ENCODE results near the gene GPR34.

Gene GPR34

DNA sequence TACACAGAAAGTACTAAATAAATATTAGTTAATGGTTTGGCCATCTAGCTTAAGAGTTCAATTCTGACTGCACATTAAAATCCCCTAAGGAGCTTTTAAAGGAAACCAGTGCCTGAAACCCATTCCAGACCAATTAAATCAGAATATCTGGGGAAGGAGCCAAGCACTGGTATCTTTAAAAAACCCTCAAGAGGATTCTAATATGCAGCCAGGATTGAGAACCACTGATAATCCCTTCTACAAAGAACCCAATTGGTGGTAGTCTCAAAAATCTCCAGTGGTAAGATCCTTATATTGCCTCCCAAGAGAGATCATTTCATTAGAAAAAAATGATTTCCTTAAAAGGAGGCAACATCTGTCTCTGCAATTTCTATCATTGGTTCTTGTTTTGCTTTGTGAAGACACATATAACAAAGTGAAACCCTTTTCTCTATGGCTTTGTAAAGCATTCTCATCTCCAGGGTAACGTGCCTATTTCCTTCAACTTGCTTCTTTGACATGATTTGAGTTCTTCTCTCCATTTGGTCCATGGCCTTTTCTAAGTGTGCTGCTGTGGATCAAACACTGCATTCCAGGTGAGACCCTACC lies 3.5 kb downstream of the GPR34 start:
- TF ChIP-seq EGR1 (IDR thresholded peaks at IDR 0.05): no peak
- no peak for TF ChIP-seq TAF1 (IDR thresholded peaks at IDR 0.05; ENCODE audit: low read depth)
- TF ChIP-seq, protein P1, sequence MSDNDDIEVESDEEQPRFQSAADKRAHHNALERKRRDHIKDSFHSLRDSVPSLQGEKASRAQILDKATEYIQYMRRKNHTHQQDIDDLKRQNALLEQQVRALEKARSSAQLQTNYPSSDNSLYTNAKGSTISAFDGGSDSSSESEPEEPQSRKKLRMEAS (IDR thresholded peaks at IDR 0.05): no peak
- no peak for TF ChIP-seq TEAD4 (IDR thresholded peaks at IDR 0.05)
- TF ChIP-seq, protein P2, sequence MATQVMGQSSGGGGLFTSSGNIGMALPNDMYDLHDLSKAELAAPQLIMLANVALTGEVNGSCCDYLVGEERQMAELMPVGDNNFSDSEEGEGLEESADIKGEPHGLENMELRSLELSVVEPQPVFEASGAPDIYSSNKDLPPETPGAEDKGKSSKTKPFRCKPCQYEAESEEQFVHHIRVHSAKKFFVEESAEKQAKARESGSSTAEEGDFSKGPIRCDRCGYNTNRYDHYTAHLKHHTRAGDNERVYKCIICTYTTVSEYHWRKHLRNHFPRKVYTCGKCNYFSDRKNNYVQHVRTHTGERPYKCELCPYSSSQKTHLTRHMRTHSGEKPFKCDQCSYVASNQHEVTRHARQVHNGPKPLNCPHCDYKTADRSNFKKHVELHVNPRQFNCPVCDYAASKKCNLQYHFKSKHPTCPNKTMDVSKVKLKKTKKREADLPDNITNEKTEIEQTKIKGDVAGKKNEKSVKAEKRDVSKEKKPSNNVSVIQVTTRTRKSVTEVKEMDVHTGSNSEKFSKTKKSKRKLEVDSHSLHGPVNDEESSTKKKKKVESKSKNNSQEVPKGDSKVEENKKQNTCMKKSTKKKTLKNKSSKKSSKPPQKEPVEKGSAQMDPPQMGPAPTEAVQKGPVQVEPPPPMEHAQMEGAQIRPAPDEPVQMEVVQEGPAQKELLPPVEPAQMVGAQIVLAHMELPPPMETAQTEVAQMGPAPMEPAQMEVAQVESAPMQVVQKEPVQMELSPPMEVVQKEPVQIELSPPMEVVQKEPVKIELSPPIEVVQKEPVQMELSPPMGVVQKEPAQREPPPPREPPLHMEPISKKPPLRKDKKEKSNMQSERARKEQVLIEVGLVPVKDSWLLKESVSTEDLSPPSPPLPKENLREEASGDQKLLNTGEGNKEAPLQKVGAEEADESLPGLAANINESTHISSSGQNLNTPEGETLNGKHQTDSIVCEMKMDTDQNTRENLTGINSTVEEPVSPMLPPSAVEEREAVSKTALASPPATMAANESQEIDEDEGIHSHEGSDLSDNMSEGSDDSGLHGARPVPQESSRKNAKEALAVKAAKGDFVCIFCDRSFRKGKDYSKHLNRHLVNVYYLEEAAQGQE (IDR thresholded peaks at IDR 0.05; ENCODE audit: low read depth): no peak
- no peak for TF ChIP-seq NFIC (IDR thresholded peaks at IDR 0.05)
- TF ChIP-seq CEBPB (IDR thresholded peaks at IDR 0.05): no peak
- TF ChIP-seq FOXM1 (IDR thresholded peaks at IDR 0.05; ENCODE audit: borderline replicate concordance, low read depth): no peak
- no peak for TF ChIP-seq TCF12 (IDR thresholded peaks at IDR 0.05; ENCODE audit: low read depth)
- TF ChIP-seq ZBTB7A (IDR thresholded peaks at IDR 0.05; ENCODE audit: low read depth): no peak
- no peak for TF ChIP-seq EP300 (IDR thresholded peaks at IDR 0.05; ENCODE audit: borderline replicate concordance)
- TF ChIP-seq, protein P3, sequence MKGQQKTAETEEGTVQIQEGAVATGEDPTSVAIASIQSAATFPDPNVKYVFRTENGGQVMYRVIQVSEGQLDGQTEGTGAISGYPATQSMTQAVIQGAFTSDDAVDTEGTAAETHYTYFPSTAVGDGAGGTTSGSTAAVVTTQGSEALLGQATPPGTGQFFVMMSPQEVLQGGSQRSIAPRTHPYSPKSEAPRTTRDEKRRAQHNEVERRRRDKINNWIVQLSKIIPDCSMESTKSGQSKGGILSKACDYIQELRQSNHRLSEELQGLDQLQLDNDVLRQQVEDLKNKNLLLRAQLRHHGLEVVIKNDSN (IDR thresholded peaks at IDR 0.05): no peak
- TF ChIP-seq CREB1 (IDR thresholded peaks at IDR 0.05; ENCODE audit: low read depth): no peak
- TF ChIP-seq RAD21 (IDR thresholded peaks at IDR 0.05; ENCODE audit: low read depth): no peak
- TF ChIP-seq YY1 (IDR thresholded peaks at IDR 0.05; ENCODE audit: low read depth): no peak

DNA sequence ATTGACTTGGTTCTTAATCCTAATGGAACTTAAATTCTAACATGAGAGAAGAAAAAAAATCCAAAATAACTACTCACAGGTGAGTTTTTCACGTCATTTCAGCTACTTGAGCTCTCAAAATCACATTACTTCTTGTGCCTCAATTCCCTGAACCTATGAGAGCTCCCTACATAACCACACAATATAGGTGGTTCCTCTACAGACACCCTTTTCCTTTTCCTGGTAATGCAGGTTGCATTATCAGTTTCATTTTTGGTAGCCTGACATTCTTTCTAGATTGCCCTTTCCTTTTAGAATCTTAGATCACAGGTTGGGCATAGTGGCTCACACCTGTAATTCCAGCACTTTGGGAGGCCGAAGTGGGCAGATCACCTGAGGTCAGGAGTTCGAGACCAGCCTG lies 4.3 kb downstream of the GPR34 start:
- TF ChIP-seq TEAD4 (IDR thresholded peaks at IDR 0.05): no peak
- TF ChIP-seq, protein P3 (IDR thresholded peaks at IDR 0.05): no peak
- TF ChIP-seq TCF12 (IDR thresholded peaks at IDR 0.05; ENCODE audit: low read depth): no peak
- TF ChIP-seq ZBTB7A (IDR thresholded peaks at IDR 0.05; ENCODE audit: low read depth): no peak
- no peak for TF ChIP-seq TAF1 (IDR thresholded peaks at IDR 0.05; ENCODE audit: low read depth)
- TF ChIP-seq NFIC (IDR thresholded peaks at IDR 0.05): no peak
- no peak for TF ChIP-seq CREB1 (IDR thresholded peaks at IDR 0.05; ENCODE audit: low read depth)
- TF ChIP-seq, protein P2 (IDR thresholded peaks at IDR 0.05; ENCODE audit: low read depth): no peak
- TF ChIP-seq FOXM1 (IDR thresholded peaks at IDR 0.05; ENCODE audit: borderline replicate concordance, low read depth): no peak
- TF ChIP-seq, protein P1 (IDR thresholded peaks at IDR 0.05): no peak
- no peak for TF ChIP-seq RAD21 (IDR thresholded peaks at IDR 0.05; ENCODE audit: low read depth)
- TF ChIP-seq EGR1 (IDR thresholded peaks at IDR 0.05): no peak
- TF ChIP-seq CEBPB (IDR thresholded peaks at IDR 0.05): no peak
- no peak for TF ChIP-seq EP300 (IDR thresholded peaks at IDR 0.05; ENCODE audit: borderline replicate concordance)
- TF ChIP-seq YY1 (IDR thresholded peaks at IDR 0.05; ENCODE audit: low read depth): no peak

DNA sequence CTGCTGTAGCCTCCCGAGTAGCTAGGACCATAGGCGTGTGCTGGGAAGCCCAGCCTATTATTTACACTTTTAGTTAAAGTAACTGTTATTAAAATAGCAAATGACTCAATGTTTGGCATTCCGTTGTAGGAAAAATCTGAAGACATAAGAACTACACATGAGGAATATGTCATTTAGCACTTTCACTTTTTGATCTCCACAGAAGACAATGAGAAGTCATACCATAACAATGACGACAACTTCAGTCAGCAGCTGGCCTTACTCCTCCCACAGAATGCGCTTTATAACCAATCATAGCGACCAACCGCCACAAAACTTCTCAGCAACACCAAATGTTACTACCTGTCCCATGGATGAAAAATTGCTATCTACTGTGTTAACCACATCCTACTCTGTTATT lies 6.7 kb downstream of the GPR34 start:
- no peak for TF ChIP-seq TEAD4 (IDR thresholded peaks at IDR 0.05)
- TF ChIP-seq FOXM1 (IDR thresholded peaks at IDR 0.05; ENCODE audit: borderline replicate concordance, low read depth): no peak
- TF ChIP-seq EP300 (IDR thresholded peaks at IDR 0.05; ENCODE audit: borderline replicate concordance): no peak
- TF ChIP-seq CREB1 (IDR thresholded peaks at IDR 0.05; ENCODE audit: low read depth): no peak
- no peak for TF ChIP-seq CEBPB (IDR thresholded peaks at IDR 0.05)
- no peak for TF ChIP-seq ZBTB7A (IDR thresholded peaks at IDR 0.05; ENCODE audit: low read depth)
- TF ChIP-seq NFIC (IDR thresholded peaks at IDR 0.05): no peak
- no peak for TF ChIP-seq YY1 (IDR thresholded peaks at IDR 0.05; ENCODE audit: low read depth)
- no peak for TF ChIP-seq TAF1 (IDR thresholded peaks at IDR 0.05; ENCODE audit: low read depth)
- TF ChIP-seq, protein P2 (IDR thresholded peaks at IDR 0.05; ENCODE audit: low read depth): no peak
- TF ChIP-seq EGR1 (IDR thresholded peaks at IDR 0.05): no peak

DNA sequence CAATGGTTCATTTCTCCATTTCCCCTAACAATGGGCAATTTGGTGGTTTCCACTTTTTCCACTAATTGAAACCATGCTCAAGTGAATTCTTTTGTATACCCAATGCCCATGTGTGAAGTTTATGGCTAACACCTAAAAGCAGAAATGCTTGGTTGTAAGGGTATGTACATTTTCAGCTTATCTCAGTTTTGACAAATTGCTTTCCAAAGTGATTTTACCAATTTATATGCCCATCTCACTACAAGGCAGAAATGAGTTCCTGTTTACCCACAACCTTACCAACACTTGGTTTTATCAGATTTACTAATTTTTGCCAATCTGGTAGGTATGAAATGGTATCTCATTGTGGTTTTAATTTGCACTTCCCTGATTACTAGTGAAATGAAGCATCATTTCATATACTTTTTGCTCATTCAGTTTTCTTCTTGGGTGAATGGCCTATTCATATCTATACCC lies 14.8 kb downstream of the GPR34 start:
- TF ChIP-seq, protein P3 (IDR thresholded peaks at IDR 0.05): no peak
- TF ChIP-seq, protein P2 (IDR thresholded peaks at IDR 0.05; ENCODE audit: low read depth): no peak
- TF ChIP-seq YY1 (IDR thresholded peaks at IDR 0.05; ENCODE audit: low read depth) (no peak), TEAD4 (IDR thresholded peaks at IDR 0.05) (no peak), TCF12 (IDR thresholded peaks at IDR 0.05; ENCODE audit: low read depth) (no peak), CEBPB (IDR thresholded peaks at IDR 0.05) (no peak), ZBTB7A (IDR thresholded peaks at IDR 0.05; ENCODE audit: low read depth) (no peak), FOXM1 (IDR thresholded peaks at IDR 0.05; ENCODE audit: borderline replicate concordance, low read depth) (no peak), EGR1 (IDR thresholded peaks at IDR 0.05) (no peak), NFIC (IDR thresholded peaks at IDR 0.05) (no peak), RAD21 (IDR thresholded peaks at IDR 0.05; ENCODE audit: low read depth) (no peak)
- TF ChIP-seq, protein P1 (IDR thresholded peaks at IDR 0.05): no peak

All from Ishikawa (cell line).